Muscle of leg (tissue), 16 donors: Measurements from ENCODE around the gene KIF3A. TPM values are rescaled to one million over a fixed set of nuclear protein-coding genes. Genes with fewer than 3 reads are reported as not detected.

Experiments
- DNase-seq: peaks from one replicate; pipeline ENCODE4 v3.0.0; 2013
- H3K27ac ChIP-seq: one replicate; pipeline ENCODE4 v1.5.1; 2013; ENCODE audit warnings: mild to moderate bottlenecking, low read length, control low read depth
- H3K27me3 ChIP-seq: one replicate; pipeline ENCODE4 v1.6.1; 2013; ENCODE audit warnings: low read length; ENCODE audit not compliant: control insufficient read depth, insufficient read depth
- H3K36me3 ChIP-seq: one replicate; pipeline ENCODE4 v1.6.1; 2013; ENCODE audit warnings: low read length; ENCODE audit not compliant: control insufficient read depth, insufficient read depth
- H3K4me1 ChIP-seq: one replicate; pipeline ENCODE4 v1.6.1; 2013; ENCODE audit warnings: low read length; ENCODE audit not compliant: control insufficient read depth, insufficient read depth
- H3K4me3 ChIP-seq: one replicate; pipeline ENCODE4 v1.5.1; 2013; ENCODE audit warnings: low read length, control low read depth
- H3K9me3 ChIP-seq: replicated peaks from 2 replicates; pipeline ENCODE4 v1.6.1; 2013; ENCODE audit warnings: low read depth, low read length; ENCODE audit not compliant: control insufficient read depth
- WGBS: methylation state at CpG from one replicate; pipeline ENCODE4 v1.1.5; 2013; ENCODE audit warnings: missing lambda C conversion rate; ENCODE audit not compliant: insufficient coverage; 5-methylcytosine and 5-hydroxymethylcytosine counted together
- long read RNA-seq, 11 donors: transcript quantifications; one replicate each; lab custom pipeline, GENCODE V29; 2026
- polyA plus RNA-seq, 8 donors: library from polyadenylated mRNA; unstranded; fragments of 120-200 nt; gene quantifications; one replicate each; pipeline versions ENCODE4 v1.2.1 to v1.2.3, GENCODE V29; 2013; ENCODE audit warnings: inconsistent platforms in 1 of 8, low replicate concordance in 1 of 8; ENCODE audit not compliant: insufficient read length in 8 of 8, insufficient read depth in 1 of 8
- total RNA-seq: library from RNA; stranded (reverse); fragments of 120-200 nt; gene quantifications from one replicate; pipeline ENCODE4 v1.2.4, GENCODE V29; 2013

The KIF3A gene
- 6.0 TPM for total RNA-seq
- 10 to 100 TPM in 1 of 8 donors, 1 to 10 TPM in 7; 4.2 to 10.3 (median 7.0) TPM for polyA plus RNA-seq
- long read RNA-seq, donor 1: 0 reads
- long read RNA-seq, donor 2: 0 reads
- long read RNA-seq, donor 3, full-length matches to known transcripts: 1 of 1 reads
- long read RNA-seq, donor 3, partial matches to known transcripts: 0 of 1 reads
- long read RNA-seq, donor 3, other reads (novel, unspliced or antisense): 0 of 1 reads
- long read RNA-seq, donor 4: 0 reads
- long read RNA-seq, donor 5: 0 reads
- long read RNA-seq, donor 6: 0 reads
- long read RNA-seq, donor 7, partial matches to known transcripts: 0 of 1 reads
- long read RNA-seq, donor 7, other reads (novel, unspliced or antisense): 0 of 1 reads
- long read RNA-seq, donor 8: 0 reads
- long read RNA-seq, donor 9: 0 reads
- long read RNA-seq, donor 10: 0 reads
- long read RNA-seq, donor 11: 0 reads

GRCh38 chr5:132736853-132737833 is at the start of gene KIF3A:
Gene KIF3A (minus strand): TSS chr5:132737546. CDS start chr5:132737419, 127 bp downstream.
- H3K36me3 ChIP-seq: no peaks in the 10 kb centered on the region
- peaks cover 8% of the 10 kb centered on the region for H3K27me3 ChIP-seq
- H3K4me1 ChIP-seq: peaks cover 5% of the 10 kb centered on the region
- peak within 1 kb of the TSS; percentile 94 for H3K4me3 ChIP-seq
- peak within 1 kb of the TSS; percentile 71 for H3K27ac ChIP-seq
- under 1% methylated on average over 74 of the region's 81 CpGs for WGBS
- peak; percentile 97 for DNase-seq
- H3K9me3 ChIP-seq: no peaks in the 10 kb centered on the region

GRCh38 chr5:132787076-132787475 is 49.7 kb upstream of the KIF3A start:
- no peak overlapping the region for H3K4me3 ChIP-seq
- 83% methylated on average over 1 of the region's 1 CpG for WGBS

GRCh38 chr5:132785864-132786263 is 48.5 kb upstream of the KIF3A start:
- peaks cover 7% of the 10 kb centered on the region for H3K4me1 ChIP-seq
- H3K4me3 ChIP-seq: no peak overlapping the region
- no peak overlapping the region for H3K27ac ChIP-seq
- WGBS: 83% methylated on average over 2 of the region's 4 CpGs
- H3K27me3 ChIP-seq: peaks cover 6% of the 10 kb centered on the region
- DNase-seq: no peak
- H3K36me3 ChIP-seq: no peaks in the 10 kb centered on the region
- H3K9me3 ChIP-seq: no peaks in the 10 kb centered on the region

More at GRCh38 chr5:132787076-132787475, 49.7 kb upstream of the KIF3A start:
- Histone ChIP-seq H3K4me1 (peaks cover 4% of the 10 kb centered on the region), H3K27me3 (peaks cover 2% of the 10 kb centered on the region), H3K27ac (no peak overlapping the region), H3K9me3 (no peaks in the 10 kb centered on the region), H3K36me3 (no peaks in the 10 kb centered on the region)
- no peak for DNase-seq

- 8% methylated on average over 2 of the region's 5 CpGs for WGBS
- Histone ChIP-seq H3K36me3 (no peaks in the 10 kb centered on the region), H3K4me3 (no peak overlapping the region), H3K4me1 (peaks cover 7% of the 10 kb centered on the region), H3K9me3 (no peaks in the 10 kb centered on the region), H3K27ac (no peak overlapping the region), H3K27me3 (peaks cover 6% of the 10 kb centered on the region)
- DNase-seq: peak; percentile 77
Measured at GRCh38 chr5:132785365-132785764, 48.0 kb upstream of the KIF3A start.

GRCh38 chr5:132782101-132782500 is 44.8 kb upstream of the KIF3A start:
- no peaks in the 10 kb centered on the region for H3K36me3 ChIP-seq
- H3K4me3 ChIP-seq: no peak overlapping the region
- 100% methylated on average over 1 of the region's 4 CpGs for WGBS
- H3K27me3 ChIP-seq: peaks cover 14% of the 10 kb centered on the region
- no peaks in the 10 kb centered on the region for H3K9me3 ChIP-seq
- peak; percentile 48 for DNase-seq
- H3K27ac ChIP-seq: no peak overlapping the region
- H3K4me1 ChIP-seq: peaks cover 17% of the 10 kb centered on the region

GRCh38 chr5:132781029-132781428 is 43.7 kb upstream of the KIF3A start:
- Histone ChIP-seq H3K9me3 (no peaks in the 10 kb centered on the region), H3K27ac (no peak overlapping the region)
- WGBS: no CpG with 5 or more reads among the region's 4 CpGs

GRCh38 chr5:132780577-132780976 is 43.2 kb upstream of the KIF3A start:
- H3K27ac ChIP-seq: no peak overlapping the region
- peaks cover 23% of the 10 kb centered on the region for H3K4me1 ChIP-seq
- DNase-seq: no peak
- no peaks in the 10 kb centered on the region for H3K36me3 ChIP-seq
- no CpG with 5 or more reads among the region's 1 CpG for WGBS
- H3K4me3 ChIP-seq: no peak overlapping the region
- H3K9me3 ChIP-seq: no peaks in the 10 kb centered on the region
- peaks cover 15% of the 10 kb centered on the region for H3K27me3 ChIP-seq

More at GRCh38 chr5:132781029-132781428, 43.7 kb upstream of the KIF3A start:
- peaks cover 21% of the 10 kb centered on the region for H3K4me1 ChIP-seq
- peaks cover 15% of the 10 kb centered on the region for H3K27me3 ChIP-seq
- H3K4me3 ChIP-seq: no peak overlapping the region
- no peaks in the 10 kb centered on the region for H3K36me3 ChIP-seq
- no peak for DNase-seq

GRCh38 chr5:132779961-132780360 is 42.6 kb upstream of the KIF3A start:
- no peak overlapping the region for H3K4me3 ChIP-seq
- no peak overlapping the region for H3K27ac ChIP-seq
- peaks cover 26% of the 10 kb centered on the region for H3K4me1 ChIP-seq
- peak; percentile 41 for DNase-seq
- H3K27me3 ChIP-seq: peaks cover 15% of the 10 kb centered on the region
- no peaks in the 10 kb centered on the region for H3K36me3 ChIP-seq
- no peaks in the 10 kb centered on the region for H3K9me3 ChIP-seq
- WGBS: 88% methylated on average over 2 of the region's 3 CpGs

GRCh38 chr5:132778856-132779255 is 41.5 kb upstream of the KIF3A start:
- peaks cover 15% of the 10 kb centered on the region for H3K27me3 ChIP-seq
- no peak overlapping the region for H3K27ac ChIP-seq
- DNase-seq: no peak
- H3K9me3 ChIP-seq: no peaks in the 10 kb centered on the region
- H3K4me3 ChIP-seq: no peak overlapping the region
- H3K4me1 ChIP-seq: peaks cover 37% of the 10 kb centered on the region
- no peaks in the 10 kb centered on the region for H3K36me3 ChIP-seq
- 100% methylated on average over 1 of the region's 5 CpGs for WGBS

GRCh38 chr5:132778129-132778528 is 40.8 kb upstream of the KIF3A start:
- Histone ChIP-seq H3K9me3 (no peaks in the 10 kb centered on the region), H3K4me1 (peaks cover 45% of the 10 kb centered on the region)
- 65% methylated on average over 4 of the region's 4 CpGs for WGBS

More at GRCh38 chr5:132778129-132778528, 40.8 kb upstream of the KIF3A start:
- DNase-seq: no peak
- Histone ChIP-seq H3K27ac (no peak overlapping the region), H3K27me3 (peaks cover 15% of the 10 kb centered on the region), H3K36me3 (no peaks in the 10 kb centered on the region), H3K4me3 (peak overlapping the region; percentile 83)
